Measurements from ENCODE around the gene RAPGEF2.
"Not testable (repeated sequence)": the region's sequence is repeated elsewhere in the genome, so short reads cannot be mapped to it uniquely, and the experiment has no call there.

Gene RAPGEF2

DNA sequence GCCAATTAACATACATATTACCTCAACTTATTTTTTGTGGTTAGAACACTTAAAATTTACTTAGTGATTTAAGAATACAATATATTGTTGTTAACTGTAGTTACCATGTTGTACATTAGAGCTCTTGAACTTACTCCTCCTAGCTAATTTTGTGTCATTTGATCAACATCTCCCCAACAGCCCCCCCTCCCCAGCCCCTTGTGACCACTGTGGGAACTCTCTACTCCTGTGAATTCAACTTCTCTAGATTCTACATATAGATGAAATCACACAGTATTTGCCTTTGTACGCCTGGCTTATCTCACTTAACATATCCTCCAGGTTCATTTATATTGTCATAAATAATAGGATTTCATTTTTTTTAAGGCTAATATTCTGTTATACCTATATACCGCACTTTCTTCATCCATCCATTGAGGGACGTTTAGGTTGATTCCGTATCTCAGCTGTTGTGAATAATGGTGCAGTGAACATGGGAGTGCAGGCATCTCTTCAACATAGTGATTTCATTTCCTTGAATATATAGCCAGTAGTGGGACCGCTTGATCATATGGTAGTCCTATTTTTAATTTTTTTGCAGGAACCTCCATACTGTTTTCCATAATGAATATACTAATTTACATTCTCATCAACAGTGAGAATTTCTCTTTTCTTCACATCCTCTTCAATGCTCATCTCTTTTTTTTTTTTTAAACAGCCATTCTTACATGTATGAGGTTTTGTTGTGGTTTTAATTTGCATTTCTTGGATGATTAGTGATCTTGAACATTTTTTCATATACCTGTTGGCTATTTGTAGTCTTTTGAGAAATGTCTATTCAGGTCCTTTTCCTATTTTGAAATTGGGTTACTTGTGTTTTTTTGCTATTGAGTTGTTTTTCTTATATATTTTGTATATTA lies 66.8 kb downstream of the RAPGEF2 start:
- DNase-seq = no peak

DNA sequence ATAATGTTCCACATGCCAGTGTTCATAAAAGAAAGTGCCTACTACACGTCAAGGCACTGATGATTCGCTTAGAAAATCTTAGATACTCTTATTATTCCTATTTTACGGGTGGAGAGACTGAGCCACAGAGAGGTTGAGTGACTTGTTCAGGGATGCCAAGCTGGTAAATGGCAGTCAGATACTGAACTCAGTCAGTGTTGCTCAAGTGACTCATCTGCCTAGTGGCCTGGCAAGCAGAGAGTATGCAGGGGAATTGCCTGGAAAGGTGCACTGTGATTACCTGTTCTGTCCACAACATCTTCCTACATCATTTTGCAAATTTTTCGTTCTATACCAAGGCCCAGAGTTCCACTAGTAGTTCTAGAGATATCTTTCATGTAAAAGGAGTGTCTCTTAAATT lies 68.4 kb downstream of the RAPGEF2 start:
- DNase-seq = no peak

DNA sequence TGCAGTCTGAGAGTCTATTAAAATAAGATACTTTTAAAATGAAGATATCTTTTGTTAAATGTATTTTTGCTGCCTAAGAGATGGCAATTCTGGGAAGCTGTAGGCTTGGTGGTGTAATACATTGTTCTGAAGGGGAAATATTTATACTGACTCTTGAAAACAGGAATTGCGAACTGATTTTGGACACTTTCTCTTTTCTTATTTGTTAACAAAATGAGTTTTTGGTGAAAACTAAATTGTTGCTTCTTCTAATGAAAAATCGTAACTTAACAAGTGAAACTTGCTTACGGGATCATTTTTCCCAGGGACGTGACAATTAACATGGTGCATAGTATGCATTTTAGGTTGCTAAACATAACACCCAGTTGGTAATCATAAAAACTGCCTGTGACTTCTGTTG lies 71.0 kb downstream of the RAPGEF2 start:
- no peak for DNase-seq

DNA sequence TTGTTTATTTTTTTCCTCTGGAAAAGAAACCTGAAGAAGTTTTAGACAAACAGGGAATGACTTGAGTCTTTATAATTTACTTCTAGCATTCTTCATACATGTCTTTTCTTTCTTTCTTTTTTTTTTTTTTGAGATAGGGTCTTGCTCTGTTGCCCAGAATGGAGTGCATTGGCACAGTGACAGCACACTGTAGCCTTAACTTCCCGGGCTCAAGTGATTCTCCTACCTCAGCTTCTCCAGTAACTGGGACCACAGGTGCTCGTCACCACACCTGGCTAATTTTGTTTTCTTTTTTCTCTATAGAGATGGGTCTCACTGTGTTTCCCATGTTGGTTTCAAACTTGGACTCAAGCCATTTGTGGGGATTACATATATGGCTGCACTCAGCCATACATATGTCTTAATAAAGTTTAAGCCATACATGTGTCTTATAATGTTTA lies 71.8 kb downstream of the RAPGEF2 start:
- no peak for DNase-seq

DNA sequence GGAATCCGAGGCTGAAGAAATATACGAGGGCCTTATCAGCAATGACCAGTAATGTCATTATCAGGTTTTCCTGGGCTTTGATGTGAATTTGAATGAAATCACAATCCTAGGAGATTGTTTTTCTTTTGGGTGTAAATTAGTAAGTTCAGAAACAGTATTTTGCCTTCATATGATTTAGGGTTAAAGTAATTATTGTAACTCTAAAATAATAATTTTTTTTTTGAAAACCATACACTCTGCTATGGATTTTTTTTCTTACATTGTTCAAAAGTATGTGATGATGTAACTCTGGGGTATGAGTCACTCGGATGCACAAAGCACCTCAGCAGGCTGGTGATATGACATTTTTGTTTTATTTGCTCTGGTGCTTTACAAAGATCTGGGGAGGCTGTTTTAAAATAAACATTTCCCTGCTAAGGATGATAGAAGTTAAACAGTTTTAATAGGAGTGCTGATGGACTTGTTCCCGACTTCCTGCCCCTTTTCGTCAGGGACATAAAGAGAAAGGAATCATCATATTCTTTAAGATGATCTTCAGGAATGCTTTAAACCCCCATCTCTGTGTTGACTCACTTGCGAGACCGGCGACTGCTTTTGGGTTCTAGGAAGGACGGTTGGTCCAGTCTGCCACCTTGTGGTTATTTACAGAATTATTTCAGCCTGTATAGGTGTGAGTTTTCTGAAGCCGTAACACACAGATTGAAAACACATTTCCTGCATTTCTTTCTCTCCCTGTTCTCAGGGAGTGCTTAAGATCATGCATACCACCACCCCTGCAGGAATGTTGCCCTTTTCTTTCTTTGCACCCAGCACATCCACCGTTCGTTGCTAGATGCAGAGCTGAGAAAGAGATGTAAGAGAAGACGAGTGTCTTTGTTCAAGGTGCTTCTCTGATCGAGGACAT lies 72.5 kb downstream of the RAPGEF2 start:
- peak in 4 of 5 experiments; percentile 7 to 74 (median 31) for DNase-seq

DNA sequence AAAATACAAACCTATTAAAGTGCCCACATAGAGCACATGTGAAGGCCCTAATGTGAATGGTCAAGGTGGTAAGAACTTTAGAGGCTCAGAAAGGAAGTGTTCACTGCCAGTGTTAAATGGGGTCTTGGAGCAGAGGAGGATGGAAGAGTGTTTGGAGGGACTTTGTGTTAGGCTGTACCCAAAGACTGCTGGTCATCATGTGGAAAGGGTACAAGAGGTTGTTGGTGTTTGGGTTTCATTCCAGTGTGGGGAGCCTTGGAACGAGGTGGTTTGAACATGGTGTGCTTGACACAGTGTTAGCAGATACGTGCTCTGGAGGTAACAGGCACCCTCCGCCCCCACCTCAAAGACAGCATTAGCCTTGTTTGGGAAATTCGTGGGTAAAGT lies 73.1 kb downstream of the RAPGEF2 start:
- no peak for DNase-seq

DNA sequence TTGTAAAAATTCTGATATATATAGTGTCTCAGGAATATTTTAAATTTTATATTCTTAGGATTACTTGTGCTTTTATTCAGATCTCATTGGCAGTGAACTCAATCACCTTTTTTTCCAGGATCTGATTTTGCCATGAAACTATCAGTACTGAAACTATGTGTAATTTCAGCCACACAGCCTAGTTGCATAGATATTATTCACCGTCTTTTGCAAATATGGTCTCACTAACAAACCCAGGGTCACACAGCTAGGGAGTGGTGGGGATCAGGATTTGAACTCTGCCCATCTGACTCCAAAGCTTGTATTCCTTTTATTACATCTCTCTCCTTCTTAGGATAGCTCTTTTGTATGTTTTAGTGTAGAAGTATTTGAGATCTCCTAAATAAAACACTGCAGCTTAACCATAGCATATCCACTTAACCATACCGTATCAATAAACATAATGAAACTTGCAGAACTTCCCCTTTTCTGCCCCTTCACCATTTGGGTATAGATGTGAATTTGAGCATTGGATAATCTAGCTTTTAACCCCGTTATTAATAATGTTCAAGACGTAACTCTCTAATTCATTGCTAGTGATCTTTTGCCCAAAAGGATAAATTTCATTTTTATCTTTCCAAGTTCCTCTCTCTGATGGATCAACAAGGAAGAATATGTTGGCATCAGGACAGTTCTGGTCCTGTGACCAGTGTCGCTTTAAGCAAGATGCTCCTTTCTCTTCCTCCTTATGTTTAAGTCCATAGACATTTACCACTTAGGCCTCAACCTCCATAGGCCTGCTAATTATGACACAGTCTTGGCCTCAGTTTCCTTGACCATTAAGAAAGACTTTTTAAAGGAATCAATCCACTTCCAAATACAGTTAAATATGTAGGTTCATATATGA lies 74.6 kb downstream of the RAPGEF2 start:
- no peak for DNase-seq

DNA sequence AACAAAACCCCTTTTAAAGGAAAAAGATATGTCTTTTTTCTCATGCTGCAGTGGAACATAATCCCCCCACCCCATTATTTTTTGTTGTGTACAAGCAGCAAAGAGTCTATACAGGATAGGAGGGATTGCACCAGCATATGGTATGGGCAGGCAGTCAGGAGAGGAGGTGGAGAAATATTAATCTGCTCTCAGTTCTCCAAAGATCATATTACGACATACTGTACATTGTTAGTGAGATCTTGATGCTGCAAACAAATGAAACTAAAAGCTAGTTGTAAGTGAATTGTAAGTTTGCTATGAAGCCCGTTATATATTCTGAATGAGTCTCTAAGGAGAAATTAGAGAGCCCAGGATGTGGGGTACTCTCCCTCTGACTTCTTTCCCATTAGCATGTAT lies 75.3 kb downstream of the RAPGEF2 start:
- no peak for DNase-seq

DNA sequence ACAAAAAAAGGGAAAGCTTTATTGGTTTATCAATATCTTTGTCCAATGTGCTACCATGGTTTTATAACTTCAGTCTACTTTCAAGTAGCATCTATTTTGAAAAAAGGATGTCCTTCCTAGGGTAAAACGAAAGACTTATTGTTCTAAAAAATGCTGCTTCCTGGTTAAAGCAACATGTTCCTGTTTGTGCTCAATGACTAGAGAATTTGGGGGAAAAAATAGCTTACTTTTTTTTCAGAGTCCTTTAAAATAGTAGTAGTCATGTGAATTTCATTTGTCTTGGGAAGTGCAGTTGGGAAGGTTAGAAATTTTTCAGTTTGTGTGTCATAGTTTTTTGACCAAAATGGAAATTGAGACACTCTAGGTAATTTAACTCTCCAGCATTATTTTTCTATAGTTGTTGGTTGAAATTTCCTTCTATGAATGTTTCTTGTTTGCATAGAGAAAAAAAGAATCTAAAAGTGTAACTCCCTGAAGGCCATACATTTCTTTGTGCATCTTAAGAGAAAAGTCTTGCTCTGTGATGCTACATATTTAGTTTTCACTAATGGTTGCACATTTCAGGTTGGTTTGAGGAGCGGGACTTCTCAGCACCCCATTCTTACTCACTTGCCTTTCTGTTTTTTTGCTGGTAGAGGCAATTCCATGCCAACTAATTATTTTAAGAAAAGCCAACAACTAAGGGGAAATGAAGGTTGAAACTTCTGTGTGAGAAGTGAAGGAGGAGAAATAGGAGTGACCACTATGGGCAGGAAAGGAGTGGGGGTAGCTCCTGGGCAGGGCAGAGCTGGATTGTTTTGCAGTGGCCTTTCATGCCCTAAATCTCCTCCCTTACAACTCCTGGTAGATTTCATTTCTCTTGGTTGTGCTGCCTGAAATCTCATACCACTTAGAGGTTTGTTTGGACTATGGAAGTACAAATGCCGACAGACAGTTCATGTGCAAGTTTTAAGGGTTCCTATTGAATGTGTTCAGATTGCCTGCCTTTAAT lies 76.4 kb downstream of the RAPGEF2 start:
- no peak for DNase-seq

DNA sequence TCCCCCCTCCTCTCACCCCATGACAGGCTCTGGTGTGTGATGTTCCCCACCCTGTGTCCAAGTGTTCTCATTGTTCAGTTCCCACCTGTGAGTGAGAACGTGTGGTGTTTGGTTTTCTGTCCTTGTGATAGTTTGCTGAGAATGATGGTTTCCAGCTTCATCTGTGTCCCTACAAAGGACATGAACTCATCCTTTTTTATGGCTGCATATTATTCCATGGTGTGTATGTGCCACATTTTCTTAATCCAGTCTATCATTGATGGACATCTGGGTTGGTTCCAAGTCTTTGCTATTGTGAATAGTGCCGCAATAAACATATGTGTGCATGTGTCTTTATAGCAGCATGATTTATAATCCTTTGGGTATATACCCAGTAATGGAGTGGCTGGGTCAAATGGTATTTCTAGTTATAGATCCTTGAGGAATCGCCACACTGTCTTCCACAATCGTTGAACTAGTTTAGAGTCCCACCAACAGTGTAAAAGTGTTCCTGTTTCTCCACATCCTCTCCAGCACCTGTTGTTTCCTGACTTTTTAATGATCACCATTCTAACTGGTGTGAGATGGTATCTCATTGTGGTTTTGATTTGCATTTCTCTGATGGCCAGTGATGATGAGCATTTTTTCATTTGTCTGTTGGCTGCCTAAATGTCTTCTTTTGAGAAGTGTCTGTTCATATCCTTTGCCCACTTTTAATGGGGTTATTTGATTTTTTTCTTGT lies 81.2 kb downstream of the RAPGEF2 start:
- DNase-seq = not testable (repeated sequence)

DNA sequence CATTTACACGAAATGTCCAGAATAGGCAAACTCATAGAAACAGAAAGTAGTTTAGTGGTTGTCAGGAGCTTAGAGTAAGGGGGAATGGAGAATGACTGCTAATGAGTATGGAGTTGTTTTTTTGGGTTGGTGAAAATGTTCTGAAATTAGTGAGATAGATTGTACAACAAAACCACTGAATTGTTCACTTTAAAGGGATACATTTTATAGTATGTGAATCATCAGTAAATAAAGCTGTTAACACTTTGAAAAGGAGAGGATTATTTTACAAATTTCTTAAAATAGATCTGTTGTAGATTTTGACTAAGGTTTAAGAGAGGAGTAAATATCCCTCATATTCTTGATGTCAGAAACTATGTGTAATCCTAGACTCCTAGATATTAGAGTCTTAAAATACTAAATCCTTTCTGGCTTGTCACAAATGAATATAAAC lies 82.7 kb downstream of the RAPGEF2 start:
- no peak for DNase-seq

DNA sequence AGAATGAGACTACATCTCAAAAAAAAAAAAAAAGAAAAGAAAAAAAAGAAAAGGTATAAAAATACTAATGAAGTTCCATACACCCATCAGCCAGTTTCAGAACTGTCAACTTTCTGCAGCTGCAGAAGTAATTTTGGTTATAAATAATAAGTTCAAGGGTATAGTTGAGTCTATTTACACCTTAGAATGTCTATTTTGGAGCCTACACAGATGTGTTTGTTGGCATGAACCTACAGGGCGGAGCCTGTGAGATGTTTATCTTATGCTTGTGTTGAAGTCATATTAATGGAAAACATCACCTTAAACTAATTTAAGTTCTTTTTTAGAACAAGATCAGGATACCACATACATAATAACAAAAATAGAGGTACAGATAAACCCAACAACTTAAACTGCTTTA lies 85.8 kb downstream of the RAPGEF2 start:
- DNase-seq = no peak

DNA sequence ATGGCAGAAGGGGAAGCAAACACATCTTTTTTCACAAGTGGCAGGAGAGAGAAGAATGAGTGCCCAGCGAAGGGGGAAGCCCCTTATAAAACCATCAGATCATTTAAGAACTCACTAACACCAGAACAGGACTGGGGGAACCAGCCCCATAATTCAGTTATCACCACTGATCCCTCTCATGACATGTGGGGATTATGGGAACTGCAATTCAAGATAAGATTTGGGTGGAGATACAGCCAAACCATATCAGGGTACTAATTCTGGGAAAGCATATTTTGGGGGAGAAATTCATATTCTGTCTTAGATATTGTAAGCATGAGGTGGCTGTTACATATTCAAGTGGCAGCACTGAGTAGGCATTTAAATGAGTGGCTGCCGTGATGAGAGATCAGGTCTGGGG lies 87.8 kb downstream of the RAPGEF2 start:
- no peak for DNase-seq

DNA sequence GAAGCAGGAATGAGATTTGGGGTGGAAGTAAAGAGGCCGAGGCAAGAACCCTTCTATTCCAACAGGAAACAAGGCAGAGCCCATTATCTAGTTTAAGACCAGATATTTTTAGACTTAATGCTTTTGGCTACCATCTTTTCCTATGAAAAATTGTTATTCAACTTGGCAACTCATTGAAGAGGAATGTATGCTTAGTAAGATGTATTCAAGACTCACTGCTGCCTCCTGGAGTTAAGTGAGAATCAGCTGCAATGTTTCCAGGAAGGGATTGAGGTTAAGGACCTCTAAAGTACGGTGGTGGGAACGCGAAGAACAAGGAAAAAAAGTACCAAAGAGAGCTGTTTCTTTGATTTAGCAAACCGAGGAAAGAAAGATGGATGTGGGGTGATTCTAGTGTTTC lies 89.1 kb downstream of the RAPGEF2 start:
- DNase-seq = peak in 1 of 5 experiments; percentile 14

DNA sequence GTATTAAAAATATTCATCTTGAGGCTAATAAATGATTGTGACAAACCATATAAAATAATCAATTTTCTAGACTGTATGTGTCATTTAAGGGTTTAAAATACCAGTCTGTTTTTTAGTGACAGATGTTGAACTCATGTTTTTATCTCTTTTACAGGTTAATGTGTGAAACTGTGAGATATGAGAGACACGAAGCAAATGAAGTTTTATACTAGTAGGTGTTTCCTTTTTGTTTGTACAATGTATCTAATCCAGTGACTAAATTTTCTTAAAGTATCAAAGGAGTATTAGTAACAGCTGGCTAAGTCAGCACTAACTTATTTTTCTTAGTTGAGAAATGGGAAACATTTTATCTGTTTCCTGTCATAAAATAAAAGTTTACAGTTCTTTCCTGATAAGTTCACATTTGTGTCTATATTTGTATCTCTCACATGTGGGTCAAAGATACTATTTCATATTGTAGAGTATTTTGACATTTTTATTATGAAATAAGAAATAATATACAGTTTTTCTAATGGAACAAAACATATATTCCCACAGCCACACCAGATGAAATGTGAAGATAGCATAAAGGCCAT lies 90.3 kb downstream of the RAPGEF2 start:
- no peak for DNase-seq

DNA sequence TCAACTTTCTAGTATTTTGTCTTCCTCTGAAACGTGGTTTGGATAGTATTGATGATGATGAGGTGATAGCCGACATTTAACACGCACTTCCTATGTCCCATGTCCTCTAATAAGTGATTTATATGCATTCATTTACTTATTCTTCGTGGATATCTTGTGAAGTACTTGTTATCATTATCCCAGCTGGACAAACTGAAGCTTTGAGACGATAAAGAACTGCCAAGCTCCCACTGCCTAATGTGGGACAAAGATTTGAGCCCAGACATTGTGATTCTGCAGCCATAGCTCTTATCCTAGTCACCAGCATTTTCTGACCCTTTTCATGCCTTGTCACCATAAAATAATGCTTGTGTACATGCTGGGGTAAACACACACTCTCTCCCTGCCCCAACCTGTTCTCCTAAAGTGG lies 92.5 kb downstream of the RAPGEF2 start:
- DNase-seq = no peak

DNA sequence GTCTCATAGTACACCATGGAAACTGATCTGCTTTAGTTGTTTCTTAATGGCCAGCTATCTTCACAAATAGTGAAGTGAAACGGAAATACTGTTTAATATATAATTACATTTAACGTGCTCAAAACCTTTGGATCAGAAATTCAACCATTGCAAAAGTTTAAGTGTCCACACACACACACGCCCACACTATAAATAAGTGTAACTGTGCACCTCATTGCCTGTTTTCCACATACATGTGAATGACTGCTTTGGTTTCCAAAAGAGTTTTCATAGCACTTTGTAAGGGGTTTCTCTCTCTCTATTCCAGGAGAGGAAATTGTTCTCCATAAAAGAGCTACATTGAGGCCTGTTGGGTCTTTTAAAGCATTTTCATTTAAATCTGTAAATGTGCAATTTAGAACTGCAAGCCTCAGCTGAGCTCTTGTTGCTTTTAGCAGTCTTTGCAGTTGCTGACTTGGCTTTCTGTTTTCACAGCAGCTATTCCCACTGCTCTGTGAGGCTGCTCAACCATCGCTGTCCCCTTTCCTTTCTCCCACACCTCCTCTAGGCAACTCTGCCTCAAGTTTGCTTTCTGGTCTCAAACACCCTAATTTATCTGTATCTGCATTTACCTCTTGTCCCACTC lies 94.5 kb downstream of the RAPGEF2 start:
- no peak for DNase-seq

DNA sequence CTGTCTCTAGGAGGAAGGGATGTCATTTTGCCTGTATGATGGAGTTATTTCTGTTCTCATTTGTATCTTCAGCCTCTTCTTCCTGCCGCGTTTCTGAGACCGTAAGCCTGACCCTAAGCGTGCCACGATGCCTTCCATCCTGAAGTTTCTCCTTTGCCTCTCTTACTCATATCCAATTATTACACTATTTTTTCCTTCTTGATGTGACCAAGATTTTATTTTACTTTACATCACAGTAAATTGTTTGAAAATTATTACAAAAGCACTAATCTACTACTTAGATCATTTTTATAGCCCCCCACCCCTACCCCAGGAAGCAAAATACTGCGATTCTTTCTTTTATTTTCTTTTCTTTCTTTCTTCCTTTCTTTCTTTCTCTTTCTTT lies 95.0 kb downstream of the RAPGEF2 start:
- DNase-seq = no peak

DNA sequence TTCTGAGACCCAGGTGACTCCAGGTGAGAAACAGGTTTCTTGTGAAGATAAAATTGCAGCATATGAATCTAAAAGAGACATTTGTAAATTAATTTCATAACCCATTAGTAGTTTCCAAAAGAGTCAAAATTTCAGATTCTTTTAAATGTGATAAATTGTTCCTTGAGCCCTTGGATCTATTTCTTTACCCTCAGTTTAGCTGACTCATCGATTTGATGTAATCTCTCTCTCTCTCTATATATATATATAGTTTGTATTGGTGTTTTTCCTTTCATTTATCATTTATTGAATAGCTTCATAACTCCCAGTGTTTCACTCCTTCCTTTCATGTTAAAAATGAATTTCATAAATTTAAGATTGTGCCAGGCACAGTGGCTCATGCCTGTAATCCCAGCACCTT lies 96.9 kb downstream of the RAPGEF2 start:
- DNase-seq = no peak

DNA sequence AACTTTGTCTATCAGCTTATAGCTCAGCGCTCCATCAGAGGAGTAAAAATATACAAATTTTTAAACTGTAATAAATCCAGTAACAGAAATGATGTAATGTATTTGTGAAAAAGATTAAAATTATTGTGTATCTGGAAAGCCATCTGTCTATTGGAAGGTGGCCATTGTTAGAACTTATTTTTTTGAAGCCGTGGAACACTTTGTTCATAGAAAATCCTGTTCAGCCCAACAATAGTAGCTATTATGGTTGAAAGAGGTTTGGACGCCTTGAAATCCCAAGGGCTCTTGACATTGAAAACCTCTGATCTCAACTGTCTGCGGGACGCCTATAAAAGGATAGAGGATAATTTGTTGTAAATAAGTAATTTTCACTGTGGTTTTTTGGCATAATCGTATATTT lies 98.3 kb downstream of the RAPGEF2 start:
- DNase-seq = no peak

Measured in T-helper 2 cell (primary cell).